Neural progenitor cell (in vitro differentiated cells): ENCODE data around the gene SPINDOC. TPM values are rescaled to one million over a fixed set of nuclear protein-coding genes. Genes with fewer than 3 reads are reported as not detected.

Source experiments
- DNase-seq: peaks from one replicate; pipeline ENCODE4 v3.0.0-alpha.2; 2016; ENCODE audit warnings: low spot score
- H2AFZ ChIP-seq: fragments of 200-600 bp; sonication (generic); replicated peaks from 2 replicates; pipeline ENCODE4 v1.6.1; 2016; ENCODE audit warnings: antibody characterized with exemption
- H3F3A ChIP-seq: fragments of 200-600 bp; sonication (generic); 2 replicates; pipeline ENCODE4 v1.6.1; 2016; ENCODE audit warnings: antibody characterized with exemption, low read depth
- H3K27ac ChIP-seq: fragments of 200-600 bp; sonication (generic); 2 replicates; pipeline ENCODE4 v1.5.1; 2016; ENCODE audit warnings: mild to moderate bottlenecking
- H3K27me3 ChIP-seq: fragments of 200-600 bp; sonication (generic); 2 replicates; pipeline ENCODE4 v1.6.1; 2016; ENCODE audit warnings: mild to moderate bottlenecking, moderate library complexity
- H3K36me3 ChIP-seq: fragments of 200-600 bp; sonication (generic); 2 replicates; pipeline ENCODE4 v1.5.1; 2016
- H3K4me1 ChIP-seq: fragments of 200-600 bp; sonication (generic); 2 replicates; pipeline ENCODE4 v1.6.1; 2016; ENCODE audit warnings: mixed run types
- H3K4me2 ChIP-seq: fragments of 200-600 bp; sonication (generic); 2 replicates; pipeline ENCODE4 v1.6.1; 2016
- H3K4me3 ChIP-seq: fragments of 200-600 bp; sonication (generic); 2 replicates; pipeline ENCODE4 v1.5.1; 2016
- H3K79me2 ChIP-seq: fragments of 200-600 bp; sonication (generic); 2 replicates; pipeline ENCODE4 v1.6.1; 2016; ENCODE audit warnings: low read depth
- H3K9ac ChIP-seq: fragments of 200-600 bp; sonication (generic); 2 replicates; pipeline ENCODE4 v1.6.1; 2016
- H3K9me3 ChIP-seq: fragments of 200-600 bp; sonication (generic); 2 replicates; pipeline ENCODE4 v1.5.1; 2016; ENCODE audit warnings: low read depth
- H4K20me1 ChIP-seq: fragments of 200-600 bp; sonication (generic); 2 replicates; pipeline ENCODE4 v1.6.1; 2016; ENCODE audit warnings: low read depth
- H3K27ac Mint-ChIP-seq: 3 replicates; pipeline ENCODE4 v1.8.0; 2021; ENCODE audit warnings: mixed read lengths
- H3K27me3 Mint-ChIP-seq: 2 replicates; pipeline ENCODE4 v1.8.0; 2022; ENCODE audit warnings: low read depth, mild to moderate bottlenecking, inconsistent platforms, moderate library complexity, mixed read lengths; ENCODE audit not compliant: insufficient read depth
- H3K36me3 Mint-ChIP-seq: 3 replicates; pipeline ENCODE4 v1.8.0; 2021; ENCODE audit warnings: mixed read lengths
- H3K4me1 Mint-ChIP-seq: 3 replicates; pipeline ENCODE4 v1.8.0; 2021; ENCODE audit warnings: mixed read lengths
- H3K4me3 Mint-ChIP-seq: 3 replicates; pipeline ENCODE4 v1.8.0; 2021; ENCODE audit warnings: mild to moderate bottlenecking, moderate library complexity, mixed read lengths
- H3K9me3 Mint-ChIP-seq: 3 replicates; pipeline ENCODE4 v1.8.0; 2020; ENCODE audit warnings: mixed read lengths
- CTCF ChIP-seq: fragments of 200-600 bp; sonication (generic); IDR thresholded peaks from 2 replicates; pipeline ENCODE4 v1.5.1; 2017; ENCODE audit warnings: antibody characterized with exemption, mild to moderate bottlenecking
- EZH2 ChIP-seq: fragments of 200-600 bp; sonication (generic); IDR thresholded peaks from 2 replicates; pipeline ENCODE4 v1.6.1; 2017; ENCODE audit warnings: antibody characterized with exemption, mild to moderate bottlenecking, moderate library complexity
- EZH2phosphoT487 ChIP-seq: fragments of 200-600 bp; sonication (generic); IDR thresholded peaks from 2 replicates; pipeline ENCODE4 v1.6.1; 2017; ENCODE audit warnings: antibody characterized with exemption
- total RNA-seq: library from RNA; depleted of rRNA; stranded (reverse); fragments of >200 nt; gene quantifications from 2 replicates; pipeline ENCODE4 v1.2.3, GENCODE V29; 2015; ENCODE audit warnings: low replicate concordance

Gene SPINDOC
- total RNA-seq, 1 donor from 2014 or later: 27.2 TPM

GRCh38 chr11:63829823-63830489, 16.7 kb downstream of the SPINDOC start:
- peak overlapping the region; percentile 46 for H3K27ac Mint-ChIP-seq
- H3K27ac ChIP-seq: no peak overlapping the region
- H3K9me3 ChIP-seq: no peaks in the 10 kb centered on the region
- H3K4me2 ChIP-seq: no peak overlapping the region
- peaks cover 2% of the 10 kb centered on the region for H3K4me1 Mint-ChIP-seq
- no peaks in the 10 kb centered on the region for H3K79me2 ChIP-seq
- H3K27me3 Mint-ChIP-seq: peaks cover 2% of the 10 kb centered on the region
- no peaks in the 10 kb centered on the region for H3K27me3 ChIP-seq
- peaks cover 9% of the 10 kb centered on the region for H3K4me1 ChIP-seq
- H3K36me3 Mint-ChIP-seq: peaks cover 6% of the 10 kb centered on the region
- no peak overlapping the region for H3K4me3 ChIP-seq
- peaks cover 7% of the 10 kb centered on the region for H4K20me1 ChIP-seq
- no peaks in the 10 kb centered on the region for H3K36me3 ChIP-seq
- DNase-seq: peak; percentile 68
- H3K4me3 Mint-ChIP-seq: no peak overlapping the region
- H2AFZ ChIP-seq: no peak overlapping the region
- no peaks in the 10 kb centered on the region for H3K9me3 Mint-ChIP-seq
- TF ChIP-seq CTCF (peak; percentile 56), EZH2 (no peak)
- H3K9ac ChIP-seq: no peak overlapping the region
- peaks cover 12% of the 10 kb centered on the region for H3F3A ChIP-seq

GRCh38 chr11:63831326-63831725, 18.1 kb downstream of the SPINDOC start:
- Histone ChIP-seq H3F3A (peaks cover 12% of the 10 kb centered on the region), H3K9ac (no peak overlapping the region), H3K36me3 (no peaks in the 10 kb centered on the region), H3K4me2 (no peak overlapping the region), H3K27ac (no peak overlapping the region), H3K27me3 (no peaks in the 10 kb centered on the region), H2AFZ (no peak overlapping the region), H4K20me1 (peaks cover 4% of the 10 kb centered on the region), H3K9me3 (no peaks in the 10 kb centered on the region), H3K4me3 (no peak overlapping the region), H3K79me2 (no peaks in the 10 kb centered on the region), H3K4me1 (peaks cover 9% of the 10 kb centered on the region)
- TF ChIP-seq EZH2phosphoT487: no peak
- no peak for TF ChIP-seq CTCF
- no peak for TF ChIP-seq EZH2
- peaks cover 2% of the 10 kb centered on the region for H3K4me1 Mint-ChIP-seq
- peaks cover 6% of the 10 kb centered on the region for H3K36me3 Mint-ChIP-seq
- no peak overlapping the region for H3K4me3 Mint-ChIP-seq
- H3K27ac Mint-ChIP-seq: no peak overlapping the region
- DNase-seq: no peak
- no peaks in the 10 kb centered on the region for H3K9me3 Mint-ChIP-seq
- peaks cover 5% of the 10 kb centered on the region for H3K27me3 Mint-ChIP-seq

GRCh38 chr11:63832336-63832735, 19.1 kb downstream of the SPINDOC start:
- Histone ChIP-seq H3K9me3 (no peaks in the 10 kb centered on the region), H3K27me3 (no peaks in the 10 kb centered on the region), H4K20me1 (peaks cover 4% of the 10 kb centered on the region), H3K4me2 (no peak overlapping the region), H3K79me2 (no peaks in the 10 kb centered on the region), H3F3A (peaks cover 12% of the 10 kb centered on the region), H3K4me3 (no peak overlapping the region), H3K9ac (no peak overlapping the region), H2AFZ (no peak overlapping the region), H3K36me3 (no peaks in the 10 kb centered on the region), H3K27ac (no peak overlapping the region), H3K4me1 (peaks cover 9% of the 10 kb centered on the region)
- Mint-ChIP-seq H3K4me1 (peaks cover 8% of the 10 kb centered on the region), H3K4me3 (no peak overlapping the region), H3K27ac (no peak overlapping the region), H3K9me3 (no peaks in the 10 kb centered on the region), H3K27me3 (peaks cover 5% of the 10 kb centered on the region), H3K36me3 (peaks cover 5% of the 10 kb centered on the region)
- TF ChIP-seq EZH2phosphoT487 (no peak), CTCF (no peak), EZH2 (no peak)
- no peak for DNase-seq
